Measurements from ENCODE around the gene MRPS2.
"Not testable (repeated sequence)": the region's sequence is repeated elsewhere in the genome, so short reads cannot be mapped to it uniquely, and the experiment has no call there.

Gene MRPS2

DNA sequence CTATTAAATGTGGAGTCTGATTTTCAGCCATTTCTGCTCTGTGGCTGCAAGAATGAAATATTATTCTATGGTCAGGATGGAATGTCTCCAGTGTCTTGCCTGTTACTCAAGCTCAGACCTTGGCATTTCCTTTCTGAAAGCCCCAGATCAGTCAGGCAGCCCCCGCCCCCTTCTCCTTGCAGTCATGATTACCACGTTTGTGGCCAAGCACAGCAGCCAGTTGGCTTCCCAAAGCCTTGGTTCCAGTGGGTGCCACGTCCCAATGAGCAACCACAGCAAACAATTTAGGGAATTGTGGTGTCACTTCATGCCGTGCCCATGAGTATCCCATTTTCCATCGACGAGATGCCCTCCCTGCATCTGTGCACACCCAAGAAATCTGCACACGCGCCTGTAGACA is 35.7 kb downstream of the MRPS2 start:
- no peaks in the 10 kb centered on the region for H3K36me3 ChIP-seq (replicated peaks)
- in situ Hi-C loops (cut with HindIII; ENCODE audit: low pct_ligation_motif_present, low sequenced_read_pairs): no loop called here
- peak; percentile 89 for DNase-seq
- TF ChIP-seq, protein P1, sequence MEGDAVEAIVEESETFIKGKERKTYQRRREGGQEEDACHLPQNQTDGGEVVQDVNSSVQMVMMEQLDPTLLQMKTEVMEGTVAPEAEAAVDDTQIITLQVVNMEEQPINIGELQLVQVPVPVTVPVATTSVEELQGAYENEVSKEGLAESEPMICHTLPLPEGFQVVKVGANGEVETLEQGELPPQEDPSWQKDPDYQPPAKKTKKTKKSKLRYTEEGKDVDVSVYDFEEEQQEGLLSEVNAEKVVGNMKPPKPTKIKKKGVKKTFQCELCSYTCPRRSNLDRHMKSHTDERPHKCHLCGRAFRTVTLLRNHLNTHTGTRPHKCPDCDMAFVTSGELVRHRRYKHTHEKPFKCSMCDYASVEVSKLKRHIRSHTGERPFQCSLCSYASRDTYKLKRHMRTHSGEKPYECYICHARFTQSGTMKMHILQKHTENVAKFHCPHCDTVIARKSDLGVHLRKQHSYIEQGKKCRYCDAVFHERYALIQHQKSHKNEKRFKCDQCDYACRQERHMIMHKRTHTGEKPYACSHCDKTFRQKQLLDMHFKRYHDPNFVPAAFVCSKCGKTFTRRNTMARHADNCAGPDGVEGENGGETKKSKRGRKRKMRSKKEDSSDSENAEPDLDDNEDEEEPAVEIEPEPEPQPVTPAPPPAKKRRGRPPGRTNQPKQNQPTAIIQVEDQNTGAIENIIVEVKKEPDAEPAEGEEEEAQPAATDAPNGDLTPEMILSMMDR (IDR thresholded peaks at IDR 0.05; ENCODE audit: low read depth, low read length, missing control alignments): no peak
- H3K4me3 ChIP-seq (ENCODE audit: low read depth, low read length): no peak overlapping the region
- no peak overlapping the region for H3K27ac ChIP-seq
- H3K27me3 ChIP-seq (replicated peaks): no peaks in the 10 kb centered on the region

GRCh38 chr9:135543262-135543894 is 42.9 kb downstream of the MRPS2 start:
- in situ Hi-C loops (cut with HindIII; ENCODE audit: low pct_ligation_motif_present, low sequenced_read_pairs): not testable (repeated sequence)

GRCh38 chr9:135544981-135545635 is 44.6 kb downstream of the MRPS2 start:
- no peak overlapping the region for H3K4me3 ChIP-seq (ENCODE audit: low read depth, low read length)
- in situ Hi-C loops (cut with HindIII; ENCODE audit: low pct_ligation_motif_present, low sequenced_read_pairs): no loop called here
- TF ChIP-seq, protein P1 (IDR thresholded peaks at IDR 0.05; ENCODE audit: low read depth, low read length, missing control alignments): no peak
- H3K27me3 ChIP-seq (replicated peaks): no peaks in the 10 kb centered on the region
- no peak for DNase-seq
- no peak overlapping the region for H3K27ac ChIP-seq
- no peaks in the 10 kb centered on the region for H3K36me3 ChIP-seq (replicated peaks)

More at GRCh38 chr9:135543262-135543894, 42.9 kb downstream of the MRPS2 start:
- not testable (repeated sequence) for H3K36me3 ChIP-seq (replicated peaks); H3K27me3 ChIP-seq (replicated peaks); H3K27ac ChIP-seq; H3K4me3 ChIP-seq (ENCODE audit: low read depth, low read length)
- peak; percentile 21 for DNase-seq

DNA sequence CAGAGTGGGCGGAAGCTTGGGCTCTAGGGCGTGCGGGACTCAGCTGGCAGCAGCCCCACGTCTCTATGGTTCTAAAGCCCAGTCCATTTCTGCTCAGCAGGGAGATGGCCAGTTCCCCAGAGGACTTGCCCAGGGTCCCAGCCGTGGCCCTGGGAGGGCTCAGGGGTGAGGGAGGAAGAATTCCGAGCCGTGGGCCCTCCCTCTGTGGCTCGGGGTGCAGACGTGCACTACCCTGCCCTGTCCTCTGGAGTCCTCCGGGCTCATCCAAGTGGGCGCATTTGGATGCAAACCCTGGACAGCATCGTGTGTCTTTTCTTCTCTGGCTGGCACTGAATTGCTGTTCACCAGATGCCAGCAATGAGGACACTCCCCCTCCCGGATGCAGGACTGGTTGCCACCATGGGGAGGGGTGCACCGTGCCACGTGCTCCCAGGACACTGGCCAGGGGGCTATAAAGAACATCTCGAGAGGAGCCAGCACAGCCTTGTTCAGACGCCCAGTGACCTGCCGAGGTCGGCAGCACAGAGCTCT is 45.2 kb downstream of the MRPS2 start, which contains the start of gene OBP2A:
TSS of gene OBP2A (plus strand) at position 481 of the 531 bp plus-strand sequence. CDS start 55 bp downstream, outside the sequence.
- H3K27me3 ChIP-seq (replicated peaks); H3K27ac ChIP-seq; H3K4me3 ChIP-seq (ENCODE audit: low read depth, low read length); H3K36me3 ChIP-seq (replicated peaks); DNase-seq; in situ Hi-C loops (cut with HindIII; ENCODE audit: low pct_ligation_motif_present, low sequenced_read_pairs): not testable (repeated sequence)

GRCh38 chr9:135546792-135547617 is 46.5 kb downstream of the MRPS2 start:
- H3K4me3 ChIP-seq (ENCODE audit: low read depth, low read length); DNase-seq; H3K27me3 ChIP-seq (replicated peaks); in situ Hi-C loops (cut with HindIII; ENCODE audit: low pct_ligation_motif_present, low sequenced_read_pairs); H3K36me3 ChIP-seq (replicated peaks); H3K27ac ChIP-seq: not testable (repeated sequence)

DNA sequence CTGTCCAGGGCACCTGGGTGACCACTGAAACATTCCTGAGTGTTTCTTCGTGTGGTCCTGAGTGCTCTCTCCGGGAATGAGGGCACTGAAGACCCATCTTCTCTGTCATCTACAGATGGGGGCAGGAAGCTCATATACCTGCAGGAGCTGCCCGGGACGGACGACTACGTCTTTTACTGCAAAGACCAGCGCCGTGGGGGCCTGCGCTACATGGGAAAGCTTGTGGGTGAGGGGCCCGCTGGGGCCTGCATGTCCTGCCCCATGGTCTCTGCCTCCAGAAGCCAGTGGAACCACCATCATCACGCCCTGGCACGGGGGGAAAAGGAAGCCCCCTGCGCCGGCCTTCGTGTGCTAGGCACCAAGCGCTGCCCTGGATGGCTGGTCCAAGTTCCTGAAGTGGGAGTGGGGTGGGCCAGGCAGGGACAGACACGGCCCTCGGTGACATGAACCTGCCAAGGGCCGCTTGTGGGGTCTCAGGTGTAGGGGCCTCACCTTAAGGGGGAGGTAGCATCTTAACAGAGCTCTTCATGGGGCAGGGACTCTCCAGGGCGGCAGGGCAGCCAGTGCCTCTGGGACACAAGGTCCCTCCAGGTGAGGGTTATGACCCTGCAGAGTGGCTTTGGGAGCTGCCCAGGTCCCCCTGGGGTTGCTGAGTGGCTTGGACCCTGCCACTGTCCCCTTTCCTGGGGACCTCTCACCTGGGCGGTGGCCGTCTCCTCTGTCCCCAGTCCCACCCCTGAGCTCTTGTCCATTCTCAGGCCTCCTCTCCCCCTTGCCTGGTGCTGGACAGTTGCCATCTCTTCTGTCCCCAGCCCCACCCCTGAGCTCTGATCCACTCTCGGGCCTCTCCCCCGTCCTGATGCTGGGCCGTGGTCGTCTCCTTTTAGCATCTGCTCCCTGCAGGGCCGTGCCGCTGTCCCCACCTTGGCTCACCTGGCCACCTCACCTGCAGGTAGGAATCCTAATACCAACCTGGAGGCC is 47.6 kb downstream of the MRPS2 start:
- Histone ChIP-seq H3K36me3 (replicated peaks) (no peaks in the 10 kb centered on the region), H3K27me3 (replicated peaks) (no peaks in the 10 kb centered on the region), H3K4me3 (ENCODE audit: low read depth, low read length) (no peak overlapping the region), H3K27ac (no peak overlapping the region)
- no peak for DNase-seq
- TF ChIP-seq, protein P1 (IDR thresholded peaks at IDR 0.05; ENCODE audit: low read depth, low read length, missing control alignments): no peak
- in situ Hi-C loops (cut with HindIII; ENCODE audit: low pct_ligation_motif_present, low sequenced_read_pairs): no loop called here

GRCh38 chr9:135549478-135550343 is 49.2 kb downstream of the MRPS2 start:
- H3K27me3 ChIP-seq (replicated peaks); H3K4me3 ChIP-seq (ENCODE audit: low read depth, low read length); H3K27ac ChIP-seq; H3K36me3 ChIP-seq (replicated peaks); DNase-seq; in situ Hi-C loops (cut with HindIII; ENCODE audit: low pct_ligation_motif_present, low sequenced_read_pairs): not testable (repeated sequence)

Data from brain microvascular endothelial cell (primary cell).